ENCODE measurements around the gene MED26.

MED26 gene

DNA sequence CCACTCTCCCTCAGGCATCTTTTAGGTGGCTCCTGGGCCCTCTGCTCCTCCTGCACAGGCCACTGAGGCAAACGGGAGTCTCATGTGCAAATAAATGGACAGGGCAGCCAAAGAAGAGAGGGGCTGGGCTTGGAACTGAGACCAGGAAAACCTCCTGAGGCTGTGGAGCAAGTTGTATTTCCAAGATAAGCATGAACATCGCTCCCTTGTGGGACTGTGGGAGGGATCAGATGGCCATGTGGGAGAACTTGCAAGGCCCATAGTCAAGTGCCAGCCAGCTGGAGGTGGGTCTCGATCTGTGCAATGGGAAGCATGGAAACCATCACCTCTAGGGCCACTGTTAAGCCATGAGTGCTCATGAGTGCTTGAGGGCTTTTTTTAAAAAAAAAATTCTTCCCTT is 24.9 kb downstream of the MED26 start:
- H3K4me1 ChIP-seq (ENCODE audit: insufficient read depth, low read length): no peaks in the 10 kb centered on the region

DNA sequence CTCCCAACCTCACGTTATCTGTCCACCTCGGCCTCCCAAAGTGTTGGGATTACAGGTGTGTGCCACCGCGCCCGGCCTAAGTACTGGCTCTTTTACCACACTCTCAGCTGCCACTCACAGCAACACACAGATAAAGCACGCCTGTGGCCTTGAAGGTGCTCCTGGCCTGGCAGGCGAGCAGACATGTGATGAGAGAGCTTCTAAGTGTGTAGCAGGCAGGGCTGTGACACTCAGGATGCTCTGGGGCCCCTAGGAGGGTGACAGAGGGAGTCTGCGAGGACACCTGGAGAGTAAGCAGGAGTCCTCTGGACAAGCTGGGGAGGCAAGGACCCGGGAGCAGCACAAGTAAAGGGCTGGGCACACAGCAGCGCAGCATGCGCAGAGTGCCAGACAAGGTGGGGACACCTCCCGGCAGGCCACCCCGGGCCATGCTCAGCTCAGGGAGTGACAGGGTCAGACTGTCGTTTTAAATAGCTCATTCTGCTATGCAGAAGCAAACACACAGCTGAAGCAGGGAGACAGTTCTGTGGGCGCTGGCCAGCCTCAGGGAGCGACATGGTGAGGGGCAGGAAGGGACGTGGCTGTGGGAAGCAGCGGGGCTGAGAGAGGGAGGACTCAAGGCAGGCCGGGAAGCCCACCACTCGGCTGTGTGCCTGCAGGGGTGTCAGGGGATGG is 26.5 kb downstream of the MED26 start:
- no peaks in the 10 kb centered on the region for H3K27me3 ChIP-seq (ENCODE audit: insufficient read depth, low read length)
- no peak overlapping the region for H3K4me3 ChIP-seq (ENCODE audit: low read length)
- H3K9me3 ChIP-seq (ENCODE audit: low read length): no peaks in the 10 kb centered on the region
- no peak overlapping the region for H2AFZ ChIP-seq (ENCODE audit: low read depth, low read length)
- H3K36me3 ChIP-seq (ENCODE audit: insufficient read depth, low read length): no peaks in the 10 kb centered on the region
- H3K4me1 ChIP-seq (ENCODE audit: insufficient read depth, low read length): no peaks in the 10 kb centered on the region

More for the DNA sequence above, 24.9 kb downstream of the MED26 start:
- Histone ChIP-seq H3K4me3 (ENCODE audit: low read length) (no peak overlapping the region), H3K27me3 (ENCODE audit: insufficient read depth, low read length) (no peaks in the 10 kb centered on the region), H2AFZ (ENCODE audit: low read depth, low read length) (no peak overlapping the region), H3K9me3 (ENCODE audit: low read length) (no peaks in the 10 kb centered on the region), H3K36me3 (ENCODE audit: insufficient read depth, low read length) (no peaks in the 10 kb centered on the region)

DNA sequence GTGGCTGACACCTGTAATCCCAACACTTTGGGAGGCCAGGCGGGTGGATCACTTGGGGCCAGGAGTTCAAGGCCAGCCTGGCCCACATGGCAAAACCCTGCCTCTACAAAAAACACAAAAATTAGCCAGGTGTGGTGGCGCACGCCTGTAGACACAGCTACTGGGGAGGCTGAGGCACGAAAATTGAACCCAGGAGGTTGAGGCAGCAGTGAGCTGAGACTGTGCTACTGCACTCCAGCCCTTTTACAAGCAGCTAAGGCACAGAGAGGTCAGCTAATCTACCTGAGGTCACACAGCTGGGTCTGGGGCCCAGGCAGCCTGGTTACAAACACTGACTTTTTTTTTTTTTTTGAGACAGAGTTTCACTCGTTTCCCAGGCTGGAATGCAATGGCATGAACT is 27.2 kb downstream of the MED26 start:
- Histone ChIP-seq H2AFZ (ENCODE audit: low read depth, low read length) (no peak overlapping the region), H3K4me3 (ENCODE audit: low read length) (no peak overlapping the region), H3K36me3 (ENCODE audit: insufficient read depth, low read length) (no peaks in the 10 kb centered on the region), H3K4me1 (ENCODE audit: insufficient read depth, low read length) (no peaks in the 10 kb centered on the region), H3K27me3 (ENCODE audit: insufficient read depth, low read length) (no peaks in the 10 kb centered on the region), H3K9me3 (ENCODE audit: low read length) (no peaks in the 10 kb centered on the region)

DNA sequence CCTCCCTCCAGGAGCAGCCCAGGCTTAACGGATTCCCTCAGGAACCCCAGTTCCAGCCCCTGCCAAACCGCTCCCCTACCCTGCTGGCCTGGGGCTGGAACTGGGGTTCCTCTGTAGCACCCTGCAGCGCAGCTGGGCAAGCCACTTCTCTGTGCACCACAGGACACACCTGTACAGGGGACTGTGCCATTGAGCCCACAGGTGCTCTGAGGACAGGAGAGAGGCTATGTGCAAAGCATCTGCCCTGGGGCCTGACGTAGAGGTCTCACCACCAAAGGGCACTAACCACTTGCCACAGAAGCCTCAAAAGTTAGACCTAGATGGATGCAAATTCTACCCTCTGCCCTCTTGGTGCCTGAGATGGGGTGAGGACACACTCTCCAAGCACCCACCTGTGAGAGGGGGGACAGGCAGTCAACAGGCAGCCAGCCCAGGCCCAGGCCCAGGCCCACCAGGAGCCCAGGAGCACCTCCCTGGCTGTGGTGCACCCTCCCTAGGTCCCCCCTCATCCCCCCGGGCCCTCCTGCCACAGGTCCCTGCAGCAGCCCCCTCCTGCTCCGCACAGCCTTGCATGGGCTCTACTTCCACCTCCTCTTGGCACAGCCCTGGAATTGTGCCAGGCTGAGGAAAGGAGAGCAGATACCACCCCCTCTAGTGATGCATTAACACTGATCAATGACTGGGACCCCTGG is 28.2 kb downstream of the MED26 start:
- no peaks in the 10 kb centered on the region for H3K36me3 ChIP-seq (ENCODE audit: insufficient read depth, low read length)
- no peak overlapping the region for H3K4me3 ChIP-seq (ENCODE audit: low read length)
- no peak overlapping the region for H2AFZ ChIP-seq (ENCODE audit: low read depth, low read length)
- H3K4me1 ChIP-seq (ENCODE audit: insufficient read depth, low read length): no peaks in the 10 kb centered on the region
- H3K27me3 ChIP-seq (ENCODE audit: insufficient read depth, low read length): no peaks in the 10 kb centered on the region
- H3K9me3 ChIP-seq (ENCODE audit: low read length): no peaks in the 10 kb centered on the region

DNA sequence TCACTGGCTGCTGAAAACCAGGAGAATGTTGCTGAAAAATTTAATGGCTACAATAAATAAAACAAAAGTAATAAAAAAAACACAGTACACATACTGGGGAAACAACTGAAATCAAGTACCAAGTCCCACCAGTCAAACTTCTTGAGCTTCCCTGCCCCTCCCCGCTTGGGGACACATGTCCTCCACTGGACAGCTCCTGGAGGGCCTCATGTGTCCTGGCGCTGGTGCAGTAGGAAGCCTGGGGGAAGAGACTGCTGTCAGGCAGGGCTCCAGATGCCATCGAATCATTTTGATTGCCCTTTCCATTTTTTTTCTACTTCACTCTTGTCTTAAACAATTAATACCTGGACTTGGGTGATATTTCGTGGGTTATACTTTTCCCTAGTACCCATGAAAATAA is 29.2 kb downstream of the MED26 start:
- Histone ChIP-seq H3K36me3 (ENCODE audit: insufficient read depth, low read length) (no peaks in the 10 kb centered on the region), H3K4me1 (ENCODE audit: insufficient read depth, low read length) (no peaks in the 10 kb centered on the region), H3K27me3 (ENCODE audit: insufficient read depth, low read length) (no peaks in the 10 kb centered on the region), H3K4me3 (ENCODE audit: low read length) (no peak overlapping the region), H2AFZ (ENCODE audit: low read depth, low read length) (no peak overlapping the region), H3K9me3 (ENCODE audit: low read length) (no peaks in the 10 kb centered on the region)

DNA sequence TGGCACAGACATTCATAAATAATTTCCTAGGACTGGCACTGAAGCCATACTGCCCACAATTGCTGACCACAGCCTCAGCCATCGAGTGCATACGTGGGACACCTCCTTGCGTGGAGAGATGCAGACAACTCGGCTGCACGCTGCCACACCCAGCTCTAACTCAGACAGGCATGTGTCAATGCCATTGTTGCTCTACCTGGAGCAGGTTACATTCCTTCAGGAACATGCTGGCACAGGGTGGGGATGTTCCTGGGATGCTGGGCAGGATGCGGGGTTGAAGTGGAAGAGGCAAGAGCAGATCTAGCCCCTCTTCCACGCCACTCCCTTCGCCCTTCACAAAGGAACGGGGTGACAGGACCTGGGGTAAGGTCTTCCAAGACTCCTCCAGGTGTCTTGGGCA is 31.6 kb downstream of the MED26 start:
- H3K27me3 ChIP-seq (ENCODE audit: insufficient read depth, low read length): no peaks in the 10 kb centered on the region
- H3K36me3 ChIP-seq (ENCODE audit: insufficient read depth, low read length): no peaks in the 10 kb centered on the region
- no peak overlapping the region for H2AFZ ChIP-seq (ENCODE audit: low read depth, low read length)
- H3K9me3 ChIP-seq (ENCODE audit: low read length): no peaks in the 10 kb centered on the region
- no peak overlapping the region for H3K4me3 ChIP-seq (ENCODE audit: low read length)
- peaks cover 12% of the 10 kb centered on the region for H3K4me1 ChIP-seq (ENCODE audit: insufficient read depth, low read length)

DNA sequence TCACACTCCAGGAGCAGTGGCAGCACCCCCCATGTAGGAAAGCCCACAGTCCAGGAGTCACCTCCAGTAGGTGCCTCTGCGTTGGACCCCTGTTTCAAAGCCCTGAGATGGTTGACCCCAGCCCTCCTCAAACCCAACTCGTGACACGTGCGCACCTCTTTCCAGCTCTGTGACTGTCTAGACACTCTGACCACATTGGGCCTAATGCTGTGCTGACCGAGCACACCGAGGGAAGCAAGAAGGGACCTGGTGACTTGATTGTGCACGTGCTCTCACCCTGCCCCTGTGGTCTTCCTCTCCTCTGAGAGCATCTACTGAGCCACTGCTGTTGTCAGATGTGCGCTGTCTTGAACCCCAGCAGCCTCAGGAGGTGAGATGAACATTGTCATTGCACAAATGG is 32.9 kb downstream of the MED26 start:
- no peaks in the 10 kb centered on the region for H3K36me3 ChIP-seq (ENCODE audit: insufficient read depth, low read length)
- no peaks in the 10 kb centered on the region for H3K9me3 ChIP-seq (ENCODE audit: low read length)
- H2AFZ ChIP-seq (ENCODE audit: low read depth, low read length): no peak overlapping the region
- H3K4me1 ChIP-seq (ENCODE audit: insufficient read depth, low read length): peaks cover 18% of the 10 kb centered on the region
- no peaks in the 10 kb centered on the region for H3K27me3 ChIP-seq (ENCODE audit: insufficient read depth, low read length)
- no peak overlapping the region for H3K4me3 ChIP-seq (ENCODE audit: low read length)

DNA sequence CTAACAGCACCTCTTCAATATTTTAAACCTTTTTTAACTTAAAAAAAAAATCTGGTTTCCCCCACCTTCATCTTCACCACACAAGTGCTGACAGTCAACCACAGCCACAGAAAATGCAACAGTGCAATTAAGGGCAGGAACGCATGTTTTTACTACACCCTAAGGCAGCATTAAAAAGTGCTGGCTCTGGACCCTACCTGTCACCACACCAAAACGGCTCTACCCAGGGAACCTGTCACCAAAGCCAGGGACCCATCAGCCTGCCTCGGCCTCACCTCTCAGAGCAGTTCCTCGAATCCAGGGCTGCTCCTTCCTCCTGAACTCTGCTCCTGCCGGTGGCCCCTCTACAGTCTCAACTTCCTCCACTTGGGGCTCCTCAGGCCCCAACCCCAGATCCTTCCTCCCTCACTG is 33.3 kb downstream of the MED26 start:
- Histone ChIP-seq H2AFZ (ENCODE audit: low read depth, low read length) (no peak overlapping the region), H3K4me1 (ENCODE audit: insufficient read depth, low read length) (peaks cover 18% of the 10 kb centered on the region), H3K4me3 (ENCODE audit: low read length) (no peak overlapping the region), H3K36me3 (ENCODE audit: insufficient read depth, low read length) (no peaks in the 10 kb centered on the region), H3K9me3 (ENCODE audit: low read length) (no peaks in the 10 kb centered on the region), H3K27me3 (ENCODE audit: insufficient read depth, low read length) (no peaks in the 10 kb centered on the region)

DNA sequence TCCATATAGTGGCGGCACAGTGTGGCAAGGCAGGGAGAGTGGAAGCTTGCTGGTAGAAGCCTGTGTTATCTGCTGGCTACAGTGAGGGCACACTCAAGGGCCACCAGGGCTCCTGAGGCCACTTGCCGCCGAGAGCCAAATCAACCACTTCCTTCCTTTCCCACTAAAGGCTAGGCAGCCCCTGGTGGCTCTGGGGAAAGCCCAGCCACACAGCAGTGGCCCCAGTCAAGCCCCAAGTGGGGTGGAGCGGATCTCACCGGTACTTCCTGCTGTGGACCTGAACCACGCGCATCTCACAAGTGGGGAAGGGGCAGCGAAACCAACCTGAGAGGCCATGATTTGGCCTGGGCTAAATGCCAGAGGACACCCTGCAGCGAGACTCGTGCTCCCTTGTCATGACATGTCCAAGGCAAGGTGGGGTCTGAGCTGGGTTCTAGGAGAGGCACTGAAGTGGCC is 33.8 kb downstream of the MED26 start:
- Histone ChIP-seq H3K4me3 (ENCODE audit: low read length) (no peak overlapping the region), H3K27me3 (ENCODE audit: insufficient read depth, low read length) (no peaks in the 10 kb centered on the region), H3K9me3 (ENCODE audit: low read length) (no peaks in the 10 kb centered on the region), H3K4me1 (ENCODE audit: insufficient read depth, low read length) (peaks cover 18% of the 10 kb centered on the region), H3K36me3 (ENCODE audit: insufficient read depth, low read length) (no peaks in the 10 kb centered on the region), H2AFZ (ENCODE audit: low read depth, low read length) (no peak overlapping the region)

DNA sequence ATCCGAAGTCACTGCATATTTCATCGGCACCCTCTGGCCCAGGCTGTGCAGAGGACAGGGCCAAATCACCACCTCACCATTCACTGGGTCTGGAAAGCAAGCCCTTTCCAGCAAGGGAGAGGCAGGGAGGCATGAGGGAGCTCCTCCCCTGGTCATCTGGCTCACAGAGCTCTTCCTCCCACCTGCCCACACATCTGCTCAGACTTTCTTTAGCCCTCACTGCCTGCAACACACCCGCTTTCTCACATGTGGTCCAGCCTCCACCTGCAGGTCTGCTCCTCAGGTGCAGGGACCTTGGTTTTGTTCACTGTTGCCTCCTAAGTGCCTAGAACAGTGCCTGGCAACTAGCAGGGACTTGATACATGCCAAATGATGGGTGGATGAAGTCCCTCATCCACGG is 34.8 kb downstream of the MED26 start:
- H3K4me3 ChIP-seq (ENCODE audit: low read length): no peak overlapping the region
- H2AFZ ChIP-seq (ENCODE audit: low read depth, low read length): no peak overlapping the region
- H3K9me3 ChIP-seq (ENCODE audit: low read length): no peaks in the 10 kb centered on the region
- no peaks in the 10 kb centered on the region for H3K27me3 ChIP-seq (ENCODE audit: insufficient read depth, low read length)
- peaks cover 21% of the 10 kb centered on the region for H3K4me1 ChIP-seq (ENCODE audit: insufficient read depth, low read length)
- no peaks in the 10 kb centered on the region for H3K36me3 ChIP-seq (ENCODE audit: insufficient read depth, low read length)

DNA sequence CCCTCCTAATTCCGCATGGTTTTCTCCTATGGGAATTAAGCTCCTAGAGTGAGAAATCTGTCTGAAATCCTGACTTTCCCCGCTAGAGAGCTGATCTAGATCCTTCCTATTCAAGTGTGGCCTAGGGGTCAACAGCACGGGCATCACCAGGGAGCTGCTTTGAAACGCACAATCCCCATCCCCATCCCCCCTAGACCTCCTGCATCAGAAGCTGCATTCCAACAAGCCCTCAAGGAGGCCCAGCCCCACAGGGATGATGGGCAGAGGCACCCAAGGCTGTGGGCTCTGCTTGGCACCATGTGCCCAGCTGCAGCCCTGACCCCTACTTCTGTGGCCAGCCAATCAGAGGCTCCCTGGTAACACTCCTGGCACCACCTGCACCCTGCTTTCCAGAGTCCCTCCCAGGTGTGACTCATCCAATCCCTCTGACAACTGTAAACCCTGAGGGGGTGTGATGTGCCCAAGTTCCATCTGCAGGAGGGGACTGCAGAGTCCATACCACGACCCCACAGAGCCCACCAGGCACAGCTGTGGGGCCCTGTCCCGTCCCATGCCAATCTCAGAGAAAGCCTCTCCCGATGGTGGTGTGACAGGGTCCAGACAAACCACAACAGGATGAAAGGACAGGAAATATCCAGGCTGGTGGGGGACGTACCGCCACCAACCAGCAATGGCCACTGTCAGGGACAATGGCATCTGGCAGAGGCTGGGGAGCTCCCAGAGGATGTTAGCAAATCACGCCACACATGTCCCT is 36.0 kb downstream of the MED26 start:
- no peaks in the 10 kb centered on the region for H3K27me3 ChIP-seq (ENCODE audit: insufficient read depth, low read length)

DNA sequence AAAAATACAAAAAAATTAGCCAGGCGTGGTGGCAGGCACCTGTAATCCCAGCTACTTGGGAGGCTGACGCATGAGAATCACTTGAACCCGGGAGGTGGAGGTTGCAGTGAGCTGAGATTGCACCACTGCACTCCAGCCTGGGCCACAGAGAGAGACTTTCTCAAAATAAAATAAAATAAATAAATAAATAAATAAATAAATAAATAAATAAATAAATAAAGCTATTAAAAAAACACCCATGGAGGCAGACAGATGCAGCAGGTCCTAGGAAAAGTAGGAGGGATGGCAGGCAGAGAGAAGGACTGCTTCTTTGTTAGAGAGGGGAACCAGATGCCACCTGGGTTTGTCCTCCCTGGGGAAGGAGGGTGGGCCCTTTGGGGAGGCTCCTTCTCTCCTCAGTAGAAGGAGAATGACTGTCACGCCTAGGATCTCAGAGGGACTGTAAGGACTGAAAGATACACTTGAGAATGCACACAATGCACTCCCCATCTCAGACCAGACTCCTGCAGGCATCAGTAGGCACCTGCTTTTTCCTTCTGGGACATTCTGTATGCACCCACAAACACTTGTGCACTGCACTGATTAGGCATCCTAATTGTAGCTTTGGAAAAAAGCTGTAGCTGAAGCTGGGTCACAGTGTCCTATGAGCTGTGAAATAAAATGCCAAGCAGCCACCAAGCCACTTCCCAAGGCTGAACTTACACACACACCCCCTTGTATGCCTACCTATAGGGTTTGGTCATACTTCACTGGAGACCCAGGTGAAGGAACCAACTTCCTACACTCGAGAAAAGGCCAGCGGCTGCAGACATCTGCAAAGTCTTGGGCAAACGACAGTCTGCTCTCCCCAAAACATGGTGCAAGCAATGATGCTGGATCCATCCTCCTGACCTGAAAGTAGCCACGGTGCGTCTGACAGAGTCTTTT is 36.9 kb downstream of the MED26 start:
- no peaks in the 10 kb centered on the region for H3K9me3 ChIP-seq (ENCODE audit: low read length)
- H3K4me3 ChIP-seq (ENCODE audit: low read length): no peak overlapping the region
- no peaks in the 10 kb centered on the region for H3K36me3 ChIP-seq (ENCODE audit: insufficient read depth, low read length)
- H3K27me3 ChIP-seq (ENCODE audit: insufficient read depth, low read length): no peaks in the 10 kb centered on the region
- no peak overlapping the region for H2AFZ ChIP-seq (ENCODE audit: low read depth, low read length)
- peaks cover 41% of the 10 kb centered on the region for H3K4me1 ChIP-seq (ENCODE audit: insufficient read depth, low read length)

More for the DNA sequence above, 36.0 kb downstream of the MED26 start:
- Histone ChIP-seq H2AFZ (ENCODE audit: low read depth, low read length) (no peak overlapping the region), H3K36me3 (ENCODE audit: insufficient read depth, low read length) (no peaks in the 10 kb centered on the region), H3K4me1 (ENCODE audit: insufficient read depth, low read length) (peaks cover 33% of the 10 kb centered on the region), H3K9me3 (ENCODE audit: low read length) (no peaks in the 10 kb centered on the region), H3K4me3 (ENCODE audit: low read length) (no peak overlapping the region)

Measured in neuron (in vitro differentiated cells).